GM12865 (cell line): ENCODE data around the gene CSTF2T.

Source experiments
- DNase-seq: peaks from one replicate; pipeline ENCODE4 v3.0.0; 2010; ENCODE audit warnings: low read depth
- H3K4me3 ChIP-seq: 2 replicates; pipeline ENCODE4 v1.5.1; 2011; ENCODE audit warnings: mild to moderate bottlenecking, low read depth, low read length, control low read depth
- CTCF ChIP-seq: IDR thresholded peaks from 2 replicates; pipeline ENCODE4 v1.5.1; 2011; ENCODE audit warnings: low read length, control low read depth, low read depth, inconsistent platforms; ENCODE audit not compliant: insufficient read depth; ENCODE audit errors: missing control alignments

CSTF2T gene

GRCh38 chr10:51668336-51668689, 31.1 kb downstream of the CSTF2T start:
- DNase-seq: no peak
- H3K4me3 ChIP-seq: no peak overlapping the region
- no peak for TF ChIP-seq CTCF

GRCh38 chr10:51667678-51668335, 31.6 kb downstream of the CSTF2T start:
- no peak for TF ChIP-seq CTCF
- DNase-seq: no peak

GRCh38 chr10:51666456-51666855, 32.9 kb downstream of the CSTF2T start:
- no peak for DNase-seq
- TF ChIP-seq CTCF: no peak
- H3K4me3 ChIP-seq: no peak overlapping the region

More at GRCh38 chr10:51667678-51668335, 31.6 kb downstream of the CSTF2T start:
- H3K4me3 ChIP-seq: no peak overlapping the region

GRCh38 chr10:51663086-51663485, 36.3 kb downstream of the CSTF2T start:
- TF ChIP-seq CTCF: no peak
- no peak overlapping the region for H3K4me3 ChIP-seq
- no peak for DNase-seq

- no peak for DNase-seq
- H3K4me3 ChIP-seq: no peak overlapping the region
- TF ChIP-seq CTCF: no peak
Measured at GRCh38 chr10:51659344-51659743, 40.1 kb downstream of the CSTF2T start.

- H3K4me3 ChIP-seq: no peak overlapping the region
- DNase-seq: no peak
- no peak for TF ChIP-seq CTCF
Measured at GRCh38 chr10:51658000-51658399, 41.4 kb downstream of the CSTF2T start.

GRCh38 chr10:51656503-51656902, 42.9 kb downstream of the CSTF2T start:
- no peak overlapping the region for H3K4me3 ChIP-seq
- TF ChIP-seq CTCF: no peak
- no peak for DNase-seq
